GM18858 (cell line): ENCODE results near the gene BORCS5.
"Not testable (repeated sequence)": the region's sequence is repeated elsewhere in the genome, so short reads cannot be mapped to it uniquely, and the experiment has no call there.

Experiments
- ATAC-seq: cut with Tn5 transposase; IDR thresholded peaks from one replicate; pipeline ENCODE4 v1.9.1; 2021; ENCODE audit not compliant: unreplicated experiment

The BORCS5 gene

DNA sequence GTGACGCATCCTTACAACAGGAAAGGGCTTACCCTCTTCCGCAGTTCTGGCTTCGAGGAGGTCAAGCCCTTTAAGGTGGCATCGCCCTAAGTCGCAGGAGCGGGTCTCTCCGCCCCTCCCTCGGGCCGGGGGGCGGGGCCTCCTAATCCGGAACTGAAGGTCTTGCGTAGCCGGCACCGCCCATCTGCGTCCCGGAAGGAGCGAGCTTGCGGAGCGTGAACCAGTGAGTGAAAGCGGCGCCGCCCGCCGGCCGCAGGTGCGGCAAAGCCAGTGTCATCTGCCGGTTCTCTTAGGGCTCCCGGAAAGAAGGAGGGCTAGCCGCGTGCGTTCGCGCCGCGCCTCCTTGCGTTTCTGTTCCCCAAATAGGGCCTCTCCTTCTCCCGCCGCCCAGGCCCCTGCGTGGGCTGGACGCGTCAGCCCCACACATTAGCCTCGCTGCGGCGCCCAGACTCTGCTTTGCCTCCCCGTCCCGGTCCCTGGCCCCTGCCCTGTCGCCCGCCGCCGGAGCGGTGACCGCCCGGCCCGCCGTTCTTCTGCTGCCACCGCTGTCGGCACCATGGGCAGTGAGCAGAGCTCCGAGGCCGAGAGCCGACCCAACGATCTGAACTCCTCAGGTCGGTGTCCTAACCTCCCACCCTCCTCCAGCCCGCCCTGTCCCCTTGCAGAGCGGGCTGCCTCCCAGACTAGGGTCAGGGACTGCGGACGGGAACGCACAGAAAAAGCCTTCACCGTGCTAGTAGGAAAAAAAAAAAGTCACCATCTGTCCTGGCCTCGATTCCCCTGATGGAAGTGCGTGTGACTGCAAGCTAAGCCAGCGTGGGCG is at the start of gene BORCS5:
TSS of gene BORCS5 (plus strand) at position 183 of the 823 bp plus-strand sequence. CDS start at position 557, 374 bp downstream.
- peak; percentile 73 for ATAC-seq

DNA sequence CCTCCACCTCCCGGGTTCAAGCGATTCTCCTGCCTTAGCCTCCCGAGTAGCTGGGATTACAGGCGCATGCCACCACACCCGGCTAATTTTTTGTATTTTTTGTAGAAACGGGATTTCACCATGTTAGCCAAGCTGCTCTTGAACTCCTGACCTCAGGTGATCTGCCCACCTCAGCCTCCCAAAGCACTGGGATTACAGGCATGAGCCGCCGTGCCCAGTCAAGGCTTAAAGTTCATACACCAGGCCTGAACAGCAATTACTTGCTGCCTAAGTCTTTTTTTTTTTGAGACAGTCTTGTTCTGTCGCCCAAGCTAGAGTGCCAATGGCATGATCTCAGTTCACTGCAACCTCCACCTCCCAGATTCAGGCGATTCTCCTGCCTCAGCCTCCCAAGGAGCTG is 46.2 kb upstream of the BORCS5 start:
- not testable (repeated sequence) for ATAC-seq

DNA sequence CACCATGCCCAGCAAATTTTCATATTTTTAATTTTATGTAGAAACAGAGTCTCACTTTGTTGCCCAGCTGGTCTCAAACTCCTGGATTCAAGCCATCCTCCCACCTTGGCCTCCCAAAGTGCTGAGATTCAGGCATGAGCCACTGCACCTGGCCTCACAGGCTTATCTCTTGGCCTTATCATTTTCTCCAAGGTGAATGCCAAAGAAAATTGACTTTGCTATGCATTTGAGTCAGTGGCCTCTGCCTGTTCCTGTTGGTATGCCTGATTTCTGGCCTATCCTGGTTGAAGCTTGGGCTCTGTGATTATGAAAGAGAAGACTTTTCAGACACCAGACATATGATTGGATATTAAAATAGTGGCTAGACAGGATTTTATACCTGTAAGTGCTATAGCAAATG is 41.0 kb upstream of the BORCS5 start:
- ATAC-seq: no peak

DNA sequence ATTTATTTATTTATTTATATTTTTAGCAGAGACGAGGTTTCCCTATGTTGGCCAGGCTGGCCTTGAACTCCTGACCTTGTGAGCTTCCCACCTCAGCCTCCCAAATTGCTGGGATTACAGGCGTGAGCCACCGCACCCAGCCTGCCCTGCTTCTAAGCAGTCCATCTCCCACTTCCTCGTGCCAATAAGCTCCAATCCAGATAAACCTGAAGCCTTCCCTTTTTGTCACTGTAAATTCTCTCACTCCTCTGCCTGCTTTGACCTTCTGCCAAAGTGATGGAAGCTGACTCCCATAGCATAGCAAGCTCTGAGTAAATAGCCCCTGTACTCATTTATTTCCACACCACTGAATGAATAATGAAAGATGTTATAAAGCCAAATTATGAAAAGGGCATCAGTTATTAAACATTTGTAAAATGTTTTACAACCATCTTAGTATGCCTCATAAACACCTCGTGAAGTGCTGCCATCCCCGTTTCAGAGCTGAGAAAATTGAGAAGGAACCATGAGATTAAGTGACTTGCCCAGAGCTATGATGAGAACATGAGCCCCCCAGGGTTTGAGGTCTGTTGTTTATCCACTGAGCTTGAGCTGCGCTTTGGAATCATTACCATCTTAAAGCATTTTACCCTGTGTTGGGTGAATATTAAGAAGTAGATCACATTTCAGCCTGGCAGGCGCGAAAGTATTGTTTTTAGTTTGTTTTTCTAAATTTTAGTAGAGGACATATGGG is 37.3 kb upstream of the BORCS5 start:
- ATAC-seq: no peak

DNA sequence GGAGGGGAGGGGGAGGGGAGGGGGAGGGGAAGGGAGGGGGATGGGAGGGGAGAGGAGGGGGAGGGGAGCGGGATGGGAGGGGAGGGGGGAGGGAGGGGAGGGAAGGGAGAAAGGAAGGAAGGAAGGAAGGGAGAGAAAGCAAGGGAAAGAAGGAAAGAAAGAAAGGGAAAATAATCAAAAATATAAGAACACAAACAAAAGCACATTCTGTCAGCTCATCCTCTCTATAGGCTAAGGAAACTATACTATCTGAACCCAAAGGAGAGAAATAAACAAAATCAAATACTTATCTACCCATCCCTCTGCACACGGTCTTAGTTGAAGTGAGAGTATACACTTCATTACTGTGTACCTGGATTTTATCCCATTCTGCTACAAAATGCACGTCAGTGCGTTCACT is 33.8 kb upstream of the BORCS5 start:
- no peak for ATAC-seq

- no peak for ATAC-seq
Measured at GRCh38 chr12:12323591-12323990, 33.3 kb upstream of the BORCS5 start.

GRCh38 chr12:12326262-12326661 is 30.6 kb upstream of the BORCS5 start:
- ATAC-seq: no peak

DNA sequence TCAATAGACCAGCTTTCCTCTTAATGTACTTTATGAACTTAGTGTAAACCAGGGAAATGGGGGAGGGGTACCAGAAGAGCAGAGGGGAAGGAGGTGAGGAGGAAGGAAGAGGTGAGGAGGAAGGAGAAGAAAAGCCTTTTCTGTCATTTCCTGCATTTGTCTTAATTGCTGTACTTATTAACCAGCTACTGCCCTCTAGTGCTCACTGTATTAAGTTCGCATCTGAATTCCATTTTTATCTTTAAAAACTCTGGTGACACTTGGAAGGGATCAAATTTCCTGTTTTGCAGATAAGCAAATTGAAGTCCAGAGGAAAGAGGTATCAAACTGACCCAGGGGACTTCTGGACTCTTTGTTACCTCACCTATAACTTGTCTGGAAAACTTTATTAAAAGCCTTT is 29.1 kb upstream of the BORCS5 start:
- ATAC-seq: no peak

- ATAC-seq: no peak
Measured at GRCh38 chr12:12331244-12331771, 25.6 kb upstream of the BORCS5 start.

DNA sequence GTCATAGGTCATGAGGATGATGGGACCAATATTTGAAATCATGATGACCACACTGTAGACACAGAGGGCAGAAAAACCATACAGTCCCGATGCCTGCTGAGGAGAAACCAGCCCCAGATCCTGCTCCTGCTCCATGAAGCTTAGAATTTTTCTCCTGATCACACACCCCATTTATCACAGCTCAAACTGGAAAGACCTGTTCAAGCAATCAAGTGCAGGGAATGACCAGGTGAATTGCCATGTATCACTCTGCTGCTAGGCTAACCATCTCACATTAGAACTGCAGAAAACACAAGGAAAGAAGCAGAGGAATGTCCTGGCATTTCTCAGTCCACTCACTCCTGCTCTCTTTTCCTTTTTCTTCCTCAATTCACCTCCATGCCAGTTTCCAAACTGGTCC is 25.0 kb upstream of the BORCS5 start:
- no peak for ATAC-seq

DNA sequence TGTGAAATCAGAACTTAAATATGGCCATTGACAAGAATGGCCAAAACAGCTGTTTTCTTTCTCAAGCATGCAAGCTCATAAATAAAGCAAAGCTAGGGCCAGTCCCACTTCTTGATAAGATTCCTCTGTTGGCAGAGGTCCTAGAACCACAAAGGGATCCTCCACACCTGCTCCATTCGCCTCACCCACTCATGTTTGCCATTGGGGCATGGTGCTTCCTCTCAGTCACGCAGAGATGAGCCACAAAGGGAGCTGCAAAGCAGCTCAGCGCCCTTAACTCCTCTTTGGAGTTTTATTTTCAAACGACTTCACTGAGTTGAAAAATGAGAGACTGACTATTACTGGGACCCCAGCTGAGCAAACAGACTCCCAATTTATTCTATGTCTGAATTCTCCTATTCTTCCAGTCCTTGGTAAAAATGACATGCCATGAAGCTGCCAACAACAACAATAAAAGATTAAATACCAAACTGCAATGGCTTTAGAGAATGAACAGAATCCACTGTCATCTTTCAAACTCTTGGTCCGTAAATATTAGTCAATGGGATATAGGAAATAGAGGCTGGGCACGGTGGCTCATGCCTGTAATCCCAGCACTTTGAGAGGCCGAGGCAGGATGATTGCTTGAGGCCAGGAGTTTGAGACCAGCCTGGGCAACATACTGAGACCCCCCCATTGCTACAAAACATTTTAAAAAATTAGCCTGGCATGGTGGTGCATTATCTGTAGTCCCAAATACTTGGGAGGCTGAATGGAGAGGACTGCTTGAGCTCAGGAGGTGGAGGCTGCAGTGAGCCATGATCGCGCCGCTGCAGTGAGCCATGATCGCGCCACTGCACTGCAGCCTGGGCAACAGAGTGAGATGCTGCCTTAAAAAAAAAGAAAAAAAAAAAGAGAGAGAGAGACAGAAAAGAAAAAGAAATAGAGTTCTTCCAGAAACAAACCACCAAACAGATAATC is 23.2 kb upstream of the BORCS5 start:
- ATAC-seq: no peak

GRCh38 chr12:12334367-12335040 is 22.4 kb upstream of the BORCS5 start:
- no peak for ATAC-seq

- peak; percentile 66 for ATAC-seq
Measured at GRCh38 chr12:12336049-12336411, 20.8 kb upstream of the BORCS5 start.

- ATAC-seq: no peak
Measured at GRCh38 chr12:12336511-12336910, 20.4 kb upstream of the BORCS5 start.

GRCh38 chr12:12338527-12339168 is 18.2 kb upstream of the BORCS5 start:
- ATAC-seq: no peak

GRCh38 chr12:12349711-12350665 is 6.9 kb upstream of the BORCS5 start, which contains the start of gene MANSC1:
Gene MANSC1, minus strand, starts transcription at chr12:12350242. Its CDS starts 6,928 bp downstream, at chr12:12343314.
- ATAC-seq: no peak

DNA sequence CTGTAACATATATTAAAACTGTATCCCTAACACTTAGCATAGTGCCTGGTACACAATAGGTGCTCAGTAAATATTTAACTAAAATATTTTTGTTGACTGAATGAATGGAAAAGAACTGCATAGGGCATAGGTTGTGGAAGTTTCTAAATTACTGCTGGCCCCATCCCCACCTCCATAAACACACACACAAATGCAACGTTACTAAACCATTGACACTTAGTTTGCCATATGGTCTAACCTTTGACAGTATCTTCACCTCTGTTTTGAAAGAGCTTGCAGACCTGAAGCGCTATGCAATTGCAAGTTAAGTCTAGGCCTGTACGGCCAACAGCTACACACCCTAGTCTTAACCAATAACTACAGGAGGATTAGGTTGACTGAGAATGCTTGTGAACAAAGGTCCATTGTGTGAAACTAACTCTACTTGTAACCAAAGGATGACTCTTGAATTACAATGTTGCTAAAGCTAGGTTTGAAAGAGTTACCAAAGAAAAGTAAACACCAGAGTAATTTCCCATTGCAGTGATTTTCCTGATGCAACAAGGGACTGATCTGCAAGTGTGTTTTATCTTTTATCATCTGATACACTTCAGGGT is 5.9 kb upstream of the BORCS5 start:
- no peak for ATAC-seq

DNA sequence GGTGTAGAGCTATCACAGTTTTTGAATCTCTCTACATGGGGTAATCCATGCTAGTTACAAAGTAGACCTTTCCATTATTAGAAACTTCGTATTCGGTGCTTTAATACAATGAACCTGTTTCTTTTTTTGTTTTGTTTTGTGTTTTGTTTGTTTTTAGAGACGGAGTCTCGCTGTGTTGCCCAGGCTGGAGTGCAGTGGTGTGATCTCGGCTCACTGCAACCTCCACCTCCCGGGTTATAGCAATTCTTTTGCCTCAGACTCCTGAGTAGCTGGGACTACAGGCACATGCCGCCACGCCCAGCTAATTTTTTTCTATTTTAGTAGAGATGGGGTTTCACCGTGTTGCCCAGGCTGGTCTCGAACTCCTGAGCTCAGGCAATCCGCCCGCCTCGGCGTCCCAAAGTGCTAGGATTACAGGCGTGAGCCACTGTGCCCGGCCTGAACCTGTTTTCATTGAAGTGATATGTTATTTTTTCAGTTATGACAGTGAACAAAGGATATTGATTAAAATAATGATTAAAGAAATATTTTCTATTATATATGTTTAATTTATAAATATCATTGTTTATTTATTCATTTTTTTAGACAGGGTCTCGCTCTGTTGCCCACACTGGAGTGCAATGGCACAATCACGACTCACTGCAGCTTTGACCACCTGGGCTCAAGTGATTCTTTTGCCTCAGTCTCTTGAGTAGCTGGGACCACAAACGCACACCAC is 5.3 kb upstream of the BORCS5 start:
- not testable (repeated sequence) for ATAC-seq
